Measurements from ENCODE around the gene FAM13C.

Gene FAM13C

DNA sequence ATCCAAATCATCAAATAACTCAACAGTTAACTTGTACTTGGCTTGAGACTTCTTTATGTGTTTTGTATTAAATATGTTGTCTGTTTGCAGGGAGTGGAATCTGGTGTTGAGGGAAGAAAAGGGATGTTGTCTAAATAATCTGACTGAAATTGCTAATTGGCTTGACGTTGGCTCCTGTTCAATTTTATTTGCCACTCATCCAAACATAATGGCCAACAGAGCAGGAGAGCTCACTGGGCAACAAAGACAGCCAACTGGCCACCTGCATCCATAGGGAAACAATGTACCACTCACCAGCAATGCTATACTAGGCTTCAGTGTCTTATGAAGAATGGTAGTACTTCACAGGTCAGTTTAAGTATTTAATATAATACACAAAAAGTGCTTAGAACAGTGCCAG is 80.5 kb downstream of the FAM13C start:
- TF ChIP-seq, protein P1, sequence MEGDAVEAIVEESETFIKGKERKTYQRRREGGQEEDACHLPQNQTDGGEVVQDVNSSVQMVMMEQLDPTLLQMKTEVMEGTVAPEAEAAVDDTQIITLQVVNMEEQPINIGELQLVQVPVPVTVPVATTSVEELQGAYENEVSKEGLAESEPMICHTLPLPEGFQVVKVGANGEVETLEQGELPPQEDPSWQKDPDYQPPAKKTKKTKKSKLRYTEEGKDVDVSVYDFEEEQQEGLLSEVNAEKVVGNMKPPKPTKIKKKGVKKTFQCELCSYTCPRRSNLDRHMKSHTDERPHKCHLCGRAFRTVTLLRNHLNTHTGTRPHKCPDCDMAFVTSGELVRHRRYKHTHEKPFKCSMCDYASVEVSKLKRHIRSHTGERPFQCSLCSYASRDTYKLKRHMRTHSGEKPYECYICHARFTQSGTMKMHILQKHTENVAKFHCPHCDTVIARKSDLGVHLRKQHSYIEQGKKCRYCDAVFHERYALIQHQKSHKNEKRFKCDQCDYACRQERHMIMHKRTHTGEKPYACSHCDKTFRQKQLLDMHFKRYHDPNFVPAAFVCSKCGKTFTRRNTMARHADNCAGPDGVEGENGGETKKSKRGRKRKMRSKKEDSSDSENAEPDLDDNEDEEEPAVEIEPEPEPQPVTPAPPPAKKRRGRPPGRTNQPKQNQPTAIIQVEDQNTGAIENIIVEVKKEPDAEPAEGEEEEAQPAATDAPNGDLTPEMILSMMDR (IDR thresholded peaks at IDR 0.05) = no peak
- no peak for DNase-seq
- no peaks in the 10 kb centered on the region for H3K36me3 Mint-ChIP-seq (ENCODE audit: low read depth)
- H3K4me3 Mint-ChIP-seq = no peak overlapping the region
- H3K27ac Mint-ChIP-seq = no peak overlapping the region
- H3K9me3 Mint-ChIP-seq = no peaks in the 10 kb centered on the region
- H3K27me3 Mint-ChIP-seq (ENCODE audit: low read depth, poor library complexity) = no peaks in the 10 kb centered on the region
- peaks cover 26% of the 10 kb centered on the region for H3K4me1 Mint-ChIP-seq

DNA sequence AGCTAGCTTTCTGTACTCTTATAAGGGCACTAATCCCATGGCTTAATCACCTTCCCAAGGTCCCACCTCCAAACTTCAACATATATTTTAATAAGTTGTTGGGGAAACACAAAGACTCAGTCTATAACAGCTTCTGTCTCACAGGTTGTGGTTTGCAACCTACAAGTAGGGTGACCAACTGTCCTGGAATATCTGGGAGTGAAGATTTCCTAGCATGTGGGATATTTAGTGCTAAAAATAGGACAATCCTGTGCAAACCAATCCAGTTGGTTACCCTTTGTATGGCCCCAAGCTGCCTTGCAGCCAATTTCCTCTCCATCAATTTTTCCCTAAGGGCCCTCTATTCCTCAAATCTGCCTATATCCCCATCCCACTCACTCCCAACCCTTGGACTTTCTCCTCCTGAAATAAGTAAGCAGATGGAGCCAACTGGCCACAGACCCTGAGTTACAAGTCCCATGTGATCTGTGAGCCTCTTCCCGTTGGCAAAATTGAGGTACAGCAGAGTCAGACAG is 82.3 kb downstream of the FAM13C start:
- DNase-seq = no peak
- H3K27ac Mint-ChIP-seq = no peak overlapping the region
- TF ChIP-seq, protein P1 (IDR thresholded peaks at IDR 0.05) = no peak
- no peak overlapping the region for H3K4me3 Mint-ChIP-seq
- peaks cover 26% of the 10 kb centered on the region for H3K4me1 Mint-ChIP-seq
- H3K27me3 Mint-ChIP-seq (ENCODE audit: low read depth, poor library complexity) = no peaks in the 10 kb centered on the region
- no peaks in the 10 kb centered on the region for H3K9me3 Mint-ChIP-seq
- H3K36me3 Mint-ChIP-seq (ENCODE audit: low read depth) = no peaks in the 10 kb centered on the region

DNA sequence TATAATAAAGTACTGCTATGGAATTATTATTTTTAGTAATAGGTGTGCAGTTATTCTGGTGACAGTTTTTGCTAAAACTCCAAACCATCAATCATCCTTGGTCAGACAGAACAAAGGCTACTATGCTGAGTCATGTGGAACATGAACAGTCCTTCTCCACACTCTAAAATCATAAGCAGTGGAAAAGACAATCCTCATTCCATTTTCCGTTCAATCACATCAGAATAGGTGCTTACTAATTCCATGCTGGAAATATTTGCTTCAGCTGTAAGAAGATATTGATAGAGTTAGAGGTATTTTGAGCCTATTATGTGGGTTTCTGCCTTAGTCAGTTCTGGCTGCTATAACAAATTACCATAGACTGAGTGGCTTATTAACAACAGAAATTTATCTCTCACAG is 82.9 kb downstream of the FAM13C start:
- no peaks in the 10 kb centered on the region for H3K27me3 Mint-ChIP-seq (ENCODE audit: low read depth, poor library complexity)
- no peak for DNase-seq
- TF ChIP-seq, protein P1 (IDR thresholded peaks at IDR 0.05) = no peak
- no peaks in the 10 kb centered on the region for H3K9me3 Mint-ChIP-seq
- H3K36me3 Mint-ChIP-seq (ENCODE audit: low read depth) = no peaks in the 10 kb centered on the region
- H3K4me1 Mint-ChIP-seq = peaks cover 26% of the 10 kb centered on the region
- no peak overlapping the region for H3K27ac Mint-ChIP-seq
- H3K4me3 Mint-ChIP-seq = no peak overlapping the region

DNA sequence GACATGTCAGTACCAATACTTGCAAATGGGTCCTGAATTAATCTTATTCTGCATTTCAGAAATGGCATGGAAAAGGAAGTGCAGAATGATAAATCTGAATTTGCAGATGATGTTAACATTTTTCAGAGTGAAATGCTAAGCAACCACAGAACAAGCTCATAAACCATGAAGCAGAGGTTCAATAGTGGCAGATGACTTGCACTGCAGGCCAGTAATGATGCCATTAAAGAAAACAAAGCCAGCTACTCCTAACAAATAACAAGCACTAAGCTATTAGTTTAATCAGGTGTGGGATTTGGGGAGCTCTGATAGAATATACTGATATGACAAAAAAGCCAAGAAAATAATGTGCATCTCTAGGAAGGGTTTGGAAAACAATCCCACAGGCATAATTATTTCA is 85.4 kb downstream of the FAM13C start:
- H3K27me3 Mint-ChIP-seq (ENCODE audit: low read depth, poor library complexity) = no peaks in the 10 kb centered on the region
- no peak for DNase-seq
- H3K4me3 Mint-ChIP-seq = no peak overlapping the region
- H3K4me1 Mint-ChIP-seq = peaks cover 4% of the 10 kb centered on the region
- no peaks in the 10 kb centered on the region for H3K9me3 Mint-ChIP-seq
- TF ChIP-seq, protein P1 (IDR thresholded peaks at IDR 0.05) = no peak
- H3K27ac Mint-ChIP-seq = no peak overlapping the region
- no peaks in the 10 kb centered on the region for H3K36me3 Mint-ChIP-seq (ENCODE audit: low read depth)

DNA sequence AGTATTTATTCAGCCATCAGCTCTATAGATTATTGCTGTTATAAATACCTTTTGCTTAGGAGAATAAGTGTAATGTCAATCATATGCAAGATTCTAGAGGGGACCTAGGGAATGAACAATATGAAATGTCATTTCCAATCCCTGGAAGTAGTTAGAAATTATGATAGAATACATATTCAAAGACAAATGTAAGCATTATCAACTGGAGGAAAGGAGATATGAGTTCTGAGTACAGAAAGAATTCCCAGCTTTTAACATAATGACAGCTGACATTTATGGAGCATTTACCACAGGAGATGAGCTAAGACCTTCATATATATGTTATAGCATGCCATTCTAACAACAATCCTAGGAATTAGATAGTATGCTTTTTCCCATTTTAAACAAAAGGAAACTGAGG is 86.2 kb downstream of the FAM13C start:
- TF ChIP-seq, protein P1 (IDR thresholded peaks at IDR 0.05) = no peak
- no peak for DNase-seq
- H3K9me3 Mint-ChIP-seq = no peaks in the 10 kb centered on the region
- no peaks in the 10 kb centered on the region for H3K4me1 Mint-ChIP-seq
- no peak overlapping the region for H3K27ac Mint-ChIP-seq
- H3K36me3 Mint-ChIP-seq (ENCODE audit: low read depth) = no peaks in the 10 kb centered on the region
- H3K27me3 Mint-ChIP-seq (ENCODE audit: low read depth, poor library complexity) = no peaks in the 10 kb centered on the region
- no peak overlapping the region for H3K4me3 Mint-ChIP-seq

DNA sequence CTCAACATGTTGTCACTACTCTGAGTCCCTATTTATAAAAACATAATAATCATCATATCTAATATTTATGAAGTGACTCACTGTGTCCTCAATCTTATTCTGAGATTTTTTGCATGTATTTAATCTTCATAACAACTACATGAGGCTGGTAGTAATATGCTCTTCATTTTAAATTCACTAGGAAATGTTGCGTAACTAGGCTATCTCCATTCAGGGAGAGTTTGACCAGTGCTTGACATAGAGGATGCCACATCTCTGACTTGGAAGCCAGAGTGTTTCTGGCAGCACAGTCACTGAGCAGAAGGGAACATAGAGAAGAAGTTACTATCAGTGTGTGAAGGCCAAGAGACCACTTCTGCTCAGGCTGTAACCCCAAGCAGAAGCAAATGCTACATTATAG is 88.9 kb downstream of the FAM13C start:
- no peak overlapping the region for H3K27ac Mint-ChIP-seq
- no peaks in the 10 kb centered on the region for H3K9me3 Mint-ChIP-seq
- H3K36me3 Mint-ChIP-seq (ENCODE audit: low read depth) = no peaks in the 10 kb centered on the region
- H3K4me3 Mint-ChIP-seq = no peak overlapping the region
- no peak for DNase-seq
- TF ChIP-seq, protein P1 (IDR thresholded peaks at IDR 0.05) = no peak
- H3K27me3 Mint-ChIP-seq (ENCODE audit: low read depth, poor library complexity) = no peaks in the 10 kb centered on the region
- no peaks in the 10 kb centered on the region for H3K4me1 Mint-ChIP-seq

Data from nephron progenitor cell (in vitro differentiated cells).